Parathyroid adenoma (tissue), 2 donors: ENCODE data around the gene SSR4.

Experiments
- H2AFZ ChIP-seq: fragments of 300-600 bp; sonication (generic); one replicate; pipeline ENCODE4 v1.7.0; 2017; ENCODE audit warnings: antibody characterized with exemption, mild to moderate bottlenecking
- H3K27ac ChIP-seq: fragments of 300-600 bp; sonication (generic); one replicate; pipeline ENCODE4 v1.7.0; 2017
- H3K27me3 ChIP-seq: fragments of 300-600 bp; sonication (generic); one replicate; pipeline ENCODE4 v1.7.0; 2017; ENCODE audit warnings: low read length; ENCODE audit not compliant: control insufficient read depth, insufficient read depth
- H3K36me3 ChIP-seq: fragments of 300-600 bp; sonication (generic); one replicate; pipeline ENCODE4 v1.7.0; 2017; ENCODE audit warnings: low read length; ENCODE audit not compliant: control insufficient read depth, insufficient read depth
- H3K4me1 ChIP-seq: fragments of 300-600 bp; sonication (generic); one replicate; pipeline ENCODE4 v1.7.0; 2017; ENCODE audit warnings: control low read depth
- H3K4me2 ChIP-seq: fragments of 300-600 bp; sonication (generic); one replicate; pipeline ENCODE4 v1.7.0; 2017; ENCODE audit warnings: low read length
- H3K4me3 ChIP-seq: fragments of 300-600 bp; sonication (generic); one replicate; pipeline ENCODE4 v1.7.0; 2017; ENCODE audit warnings: low read depth, low read length
- H3K79me2 ChIP-seq: fragments of 300-600 bp; sonication (generic); one replicate; pipeline ENCODE4 v1.7.0; 2017; ENCODE audit warnings: control low read depth
- H3K9ac ChIP-seq: fragments of 300-600 bp; sonication (generic); one replicate; pipeline ENCODE4 v1.7.0; 2017; ENCODE audit warnings: mild to moderate bottlenecking
- H3K9me3 ChIP-seq: fragments of 300-600 bp; sonication (generic); one replicate; pipeline ENCODE4 v1.7.0; 2017; ENCODE audit warnings: low read length; ENCODE audit not compliant: control insufficient read depth
- CTCF ChIP-seq: fragments of 300-600 bp; sonication (generic); IDR thresholded peaks from one replicate; pipeline ENCODE4 v1.7.0; 2017; ENCODE audit warnings: antibody characterized with exemption, mild to moderate bottlenecking
- donor health status: primary hyperparathyroidism.

Gene SSR4

GRCh38 chrX:153766871-153767673 is 27.4 kb upstream of the SSR4 start:
- H3K9me3 ChIP-seq = no peaks in the 10 kb centered on the region
- H3K36me3 ChIP-seq = no peaks in the 10 kb centered on the region
- H3K4me2 ChIP-seq = no peak overlapping the region
- H3K4me3 ChIP-seq = no peak overlapping the region
- no peak for TF ChIP-seq CTCF
- H3K4me1 ChIP-seq = no peaks in the 10 kb centered on the region
- no peaks in the 10 kb centered on the region for H3K79me2 ChIP-seq
- no peaks in the 10 kb centered on the region for H3K27me3 ChIP-seq
- no peak overlapping the region for H2AFZ ChIP-seq
- no peak overlapping the region for H3K9ac ChIP-seq
- no peak overlapping the region for H3K27ac ChIP-seq

- Histone ChIP-seq H3K27ac (no peak overlapping the region), H3K4me3 (no peak overlapping the region), H3K4me2 (no peak overlapping the region), H3K4me1 (no peaks in the 10 kb centered on the region), H3K27me3 (no peaks in the 10 kb centered on the region), H2AFZ (no peak overlapping the region), H3K79me2 (no peaks in the 10 kb centered on the region), H3K36me3 (no peaks in the 10 kb centered on the region), H3K9ac (no peak overlapping the region), H3K9me3 (no peaks in the 10 kb centered on the region)
- no peak for TF ChIP-seq CTCF
Measured at GRCh38 chrX:153767674-153768055, 26.8 kb upstream of the SSR4 start.

GRCh38 chrX:153768311-153769157 is 25.9 kb upstream of the SSR4 start:
- no peak overlapping the region for H3K27ac ChIP-seq

GRCh38 chrX:153769158-153769864 is 25.2 kb upstream of the SSR4 start:
- H3K36me3 ChIP-seq = no peaks in the 10 kb centered on the region
- H3K4me2 ChIP-seq = no peak overlapping the region
- H3K27ac ChIP-seq = no peak overlapping the region
- no peak overlapping the region for H3K9ac ChIP-seq
- no peaks in the 10 kb centered on the region for H3K9me3 ChIP-seq
- H2AFZ ChIP-seq = no peak overlapping the region
- no peaks in the 10 kb centered on the region for H3K4me1 ChIP-seq
- H3K4me3 ChIP-seq = no peak overlapping the region
- no peak for TF ChIP-seq CTCF
- H3K27me3 ChIP-seq = no peaks in the 10 kb centered on the region
- H3K79me2 ChIP-seq = no peaks in the 10 kb centered on the region

More at GRCh38 chrX:153768311-153769157, 25.9 kb upstream of the SSR4 start:
- Histone ChIP-seq H3K9me3 (no peaks in the 10 kb centered on the region), H3K79me2 (no peaks in the 10 kb centered on the region), H3K27me3 (no peaks in the 10 kb centered on the region), H3K4me2 (no peak overlapping the region), H3K9ac (no peak overlapping the region), H3K4me3 (no peak overlapping the region), H3K36me3 (no peaks in the 10 kb centered on the region), H3K4me1 (no peaks in the 10 kb centered on the region), H2AFZ (no peak overlapping the region)
- no peak for TF ChIP-seq CTCF
